WERI-Rb-1 (cell line): Measurements from ENCODE around the gene EHD3.
A peak's percentile ranks its signal among the peaks of the same experiment; 100 is the strongest.

Experiments used
- DNase-seq: peaks from one replicate; pipeline ENCODE4 v3.0.0-alpha.2; 2020
- H3K27ac ChIP-seq: fragments of 250-450 bp; sonication (Bioruptor Pico); 2 replicates; pipeline ENCODE4 v1.5.1; 2020; ENCODE audit warnings: mild to moderate bottlenecking, moderate library complexity
- H3K27me3 ChIP-seq: fragments of 250-450 bp; sonication (Bioruptor Pico); 2 replicates; pipeline ENCODE4 v1.5.1; 2021; ENCODE audit warnings: mild to moderate bottlenecking, low read depth, moderate library complexity; ENCODE audit not compliant: insufficient read depth, severe bottlenecking
- H3K36me3 ChIP-seq: fragments of 250-450 bp; sonication (Bioruptor Pico); 2 replicates; pipeline ENCODE4 v1.5.1; 2020; ENCODE audit warnings: mild to moderate bottlenecking, moderate library complexity
- H3K4me3 ChIP-seq: 2 replicates; pipeline ENCODE4 v1.5.1; 2011; ENCODE audit warnings: low read depth, mild to moderate bottlenecking, control low read depth, low read length
- H3K9me3 ChIP-seq: fragments of 250-450 bp; sonication (Bioruptor Pico); 2 replicates; pipeline ENCODE4 v1.5.1; 2021; ENCODE audit warnings: mild to moderate bottlenecking, moderate library complexity; ENCODE audit not compliant: severe bottlenecking
- TF ChIP-seq, protein P1 (sequence below): IDR thresholded peaks from 2 replicates; pipeline ENCODE4 v1.5.1; 2011; ENCODE audit warnings: low read depth, mild to moderate bottlenecking, control low read depth, inconsistent platforms, low read length

EHD3 gene

DNA sequence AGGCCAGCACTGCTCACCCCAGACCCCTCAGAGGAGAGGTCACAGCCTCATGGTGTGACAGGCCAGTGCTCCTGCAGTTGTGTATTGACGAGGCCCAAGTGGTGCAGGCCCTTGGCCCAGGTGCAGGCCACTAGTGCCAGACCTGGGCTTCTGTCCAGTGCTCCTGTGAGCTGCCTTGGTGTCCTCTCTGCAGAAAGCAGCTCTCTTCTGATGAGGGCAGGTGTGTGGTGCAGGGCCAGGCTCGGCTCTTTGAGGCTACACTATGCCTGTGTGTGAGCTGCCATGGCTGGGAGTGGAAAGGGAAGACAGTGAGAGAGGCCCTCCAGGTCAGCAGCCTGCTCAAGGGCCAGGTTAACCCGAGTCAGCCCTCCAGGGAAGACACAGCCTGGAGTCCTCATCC lies 17.1 kb downstream of the EHD3 start:
- Histone ChIP-seq H3K4me3 (no peak overlapping the region), H3K36me3 (no peaks in the 10 kb centered on the region; the same call in 1 of the 2 replicates), H3K27ac (no peak overlapping the region), H3K27me3 (no peaks in the 10 kb centered on the region), H3K9me3 (no peaks in the 10 kb centered on the region)
- no peak for DNase-seq
- TF ChIP-seq, protein P1, sequence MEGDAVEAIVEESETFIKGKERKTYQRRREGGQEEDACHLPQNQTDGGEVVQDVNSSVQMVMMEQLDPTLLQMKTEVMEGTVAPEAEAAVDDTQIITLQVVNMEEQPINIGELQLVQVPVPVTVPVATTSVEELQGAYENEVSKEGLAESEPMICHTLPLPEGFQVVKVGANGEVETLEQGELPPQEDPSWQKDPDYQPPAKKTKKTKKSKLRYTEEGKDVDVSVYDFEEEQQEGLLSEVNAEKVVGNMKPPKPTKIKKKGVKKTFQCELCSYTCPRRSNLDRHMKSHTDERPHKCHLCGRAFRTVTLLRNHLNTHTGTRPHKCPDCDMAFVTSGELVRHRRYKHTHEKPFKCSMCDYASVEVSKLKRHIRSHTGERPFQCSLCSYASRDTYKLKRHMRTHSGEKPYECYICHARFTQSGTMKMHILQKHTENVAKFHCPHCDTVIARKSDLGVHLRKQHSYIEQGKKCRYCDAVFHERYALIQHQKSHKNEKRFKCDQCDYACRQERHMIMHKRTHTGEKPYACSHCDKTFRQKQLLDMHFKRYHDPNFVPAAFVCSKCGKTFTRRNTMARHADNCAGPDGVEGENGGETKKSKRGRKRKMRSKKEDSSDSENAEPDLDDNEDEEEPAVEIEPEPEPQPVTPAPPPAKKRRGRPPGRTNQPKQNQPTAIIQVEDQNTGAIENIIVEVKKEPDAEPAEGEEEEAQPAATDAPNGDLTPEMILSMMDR: no peak

DNA sequence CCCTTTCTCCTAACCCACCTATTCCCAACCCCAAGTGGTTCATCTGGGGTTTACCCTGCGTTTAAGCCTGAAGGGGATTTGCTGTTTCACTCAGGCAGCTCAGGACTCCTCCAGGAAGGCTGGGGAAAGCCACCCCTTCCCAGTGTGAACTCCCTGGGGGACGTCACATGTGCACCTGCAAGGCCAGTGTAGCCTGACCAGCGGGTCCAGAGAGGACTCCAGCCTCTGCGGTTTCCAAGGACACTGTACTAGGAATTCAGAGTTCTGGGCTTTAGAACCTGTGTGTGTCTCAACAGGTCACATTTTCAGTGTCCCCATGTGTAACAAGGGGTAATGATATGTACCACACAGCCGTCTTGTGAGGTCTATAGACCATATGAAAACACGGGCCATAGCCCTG lies 17.9 kb downstream of the EHD3 start:
- no peaks in the 10 kb centered on the region; the same call in 1 of the 2 replicates for H3K36me3 ChIP-seq
- no peaks in the 10 kb centered on the region for H3K9me3 ChIP-seq
- no peak overlapping the region for H3K27ac ChIP-seq
- no peaks in the 10 kb centered on the region for H3K27me3 ChIP-seq
- DNase-seq: no peak
- H3K4me3 ChIP-seq: no peak overlapping the region
- TF ChIP-seq, protein P1: no peak

GRCh38 chr2:31253356-31254131 lies 19.6 kb downstream of the EHD3 start:
- H3K27me3 ChIP-seq: no peaks in the 10 kb centered on the region
- peak; percentile 81 for DNase-seq
- H3K9me3 ChIP-seq: no peaks in the 10 kb centered on the region
- TF ChIP-seq, protein P1: no peak
- H3K4me3 ChIP-seq: no peak overlapping the region
- H3K36me3 ChIP-seq: no peaks in the 10 kb centered on the region; the same call in 1 of the 2 replicates
- peak overlapping the region; percentile 76 for H3K27ac ChIP-seq

- peak overlapping the region; percentile 76 for H3K27ac ChIP-seq
- H3K4me3 ChIP-seq: no peak overlapping the region
- DNase-seq: peak; percentile 83
- TF ChIP-seq, protein P1: no peak
- no peaks in the 10 kb centered on the region for H3K9me3 ChIP-seq
- no peaks in the 10 kb centered on the region; the same call in 1 of the 2 replicates for H3K36me3 ChIP-seq
- no peaks in the 10 kb centered on the region for H3K27me3 ChIP-seq
These were observed 20.6 kb downstream of the EHD3 start for GRCh38 chr2:31254237-31255203.

DNA sequence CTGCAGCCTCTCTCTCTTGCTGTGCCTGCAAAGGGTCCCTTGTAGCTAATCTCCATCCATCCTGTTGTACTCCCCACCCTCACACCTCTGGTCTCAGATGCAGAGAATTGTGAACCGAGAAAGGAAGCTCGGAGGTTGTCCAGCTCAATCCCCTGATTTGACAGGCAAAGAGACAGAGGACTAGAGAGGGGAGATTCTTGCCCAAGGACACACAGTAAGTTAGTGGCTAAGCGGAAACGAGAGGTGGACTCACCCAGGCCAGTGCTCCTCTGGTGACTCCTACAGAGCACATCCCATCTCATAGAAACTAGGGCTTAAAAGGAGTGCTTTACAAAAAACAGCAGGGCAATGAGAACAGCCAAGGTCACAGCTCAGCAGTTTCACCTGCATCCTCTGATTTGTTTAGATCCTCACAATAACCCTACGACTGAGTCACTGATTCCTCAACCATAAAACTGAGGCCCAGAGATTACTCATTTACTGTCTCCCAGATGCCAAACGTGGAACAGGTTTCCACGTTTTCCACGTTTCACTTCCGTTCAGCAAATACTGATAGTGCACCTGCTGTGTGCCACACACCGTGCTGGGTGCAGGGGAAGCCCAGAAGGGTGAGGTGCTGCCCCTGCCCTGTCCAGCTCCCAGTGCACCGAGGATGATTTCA lies 22.1 kb downstream of the EHD3 start:
- Histone ChIP-seq H3K36me3 (no peaks in the 10 kb centered on the region), H3K27me3 (no peaks in the 10 kb centered on the region), H3K9me3 (no peaks in the 10 kb centered on the region), H3K27ac (peak overlapping the region; percentile 76), H3K4me3 (no peak overlapping the region)
- TF ChIP-seq, protein P1: no peak
- DNase-seq: no peak
